GM21576 (cell line): ENCODE results near the gene LRFN2.

Source experiments
- ATAC-seq: cut with Tn5 transposase; IDR thresholded peaks from one replicate; pipeline ENCODE4 v1.9.1; 2021; ENCODE audit warnings: mild to moderate bottlenecking, moderate library complexity; ENCODE audit not compliant: unreplicated experiment

The LRFN2 gene

GRCh38 chr6:40586369-40587201 is 579 bp downstream of the LRFN2 start:
- ATAC-seq, result no peak

DNA sequence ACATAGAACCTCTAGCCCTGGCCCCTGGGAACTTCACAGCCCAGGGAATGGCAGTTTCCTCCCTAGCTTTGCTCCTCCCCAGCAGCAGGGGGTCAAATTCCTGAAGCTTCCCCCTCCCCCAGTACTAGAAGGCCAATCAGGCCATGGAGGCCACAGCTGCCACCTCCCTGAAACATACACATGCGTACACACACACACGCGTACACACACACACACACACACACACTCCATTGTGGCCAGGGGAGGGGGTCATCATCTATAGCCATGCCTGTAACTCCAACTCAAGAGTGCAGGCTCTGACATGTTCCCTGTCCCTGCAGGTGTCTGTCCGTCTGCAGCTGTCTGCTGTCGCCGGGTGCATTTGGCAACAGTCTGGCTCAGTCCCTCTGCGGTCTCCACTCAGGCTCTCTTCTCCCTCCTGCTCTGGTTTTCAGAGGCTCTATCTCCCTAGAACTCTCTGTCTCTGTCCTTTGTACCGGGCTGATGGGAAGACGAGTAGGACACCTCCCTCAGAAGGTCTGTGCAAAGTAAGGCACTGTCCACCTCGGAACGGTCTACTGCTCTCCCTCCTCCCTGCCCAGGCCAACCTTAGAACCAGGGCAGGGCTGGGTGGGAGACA is 1.4 kb downstream of the LRFN2 start:
- ATAC-seq, result no peak

DNA sequence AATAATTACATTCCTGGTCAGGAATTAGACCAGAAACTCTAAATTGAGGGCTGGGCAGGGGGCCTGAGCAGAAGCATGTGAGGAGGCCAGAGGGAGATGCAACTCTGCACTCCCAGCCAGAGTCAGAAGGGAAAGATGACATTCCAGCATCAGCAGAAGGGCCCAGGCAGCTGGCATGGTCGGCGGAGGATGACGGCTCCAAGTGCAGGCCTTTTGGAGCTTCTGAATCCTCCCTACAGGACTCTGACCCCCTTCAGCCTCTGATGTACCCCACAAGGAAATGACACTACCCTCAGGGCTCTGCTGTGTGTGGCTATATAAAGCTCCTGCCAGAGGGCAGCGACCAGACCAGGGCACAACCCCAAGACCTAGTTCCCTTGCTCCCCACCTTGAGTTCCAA is 1.9 kb downstream of the LRFN2 start:
- ATAC-seq, result no peak

GRCh38 chr6:40584741-40585140 is 2.4 kb downstream of the LRFN2 start:
- no peak for ATAC-seq

- ATAC-seq, result no peak
These were observed 3.5 kb downstream of the LRFN2 start for GRCh38 chr6:40583709-40584108.

DNA sequence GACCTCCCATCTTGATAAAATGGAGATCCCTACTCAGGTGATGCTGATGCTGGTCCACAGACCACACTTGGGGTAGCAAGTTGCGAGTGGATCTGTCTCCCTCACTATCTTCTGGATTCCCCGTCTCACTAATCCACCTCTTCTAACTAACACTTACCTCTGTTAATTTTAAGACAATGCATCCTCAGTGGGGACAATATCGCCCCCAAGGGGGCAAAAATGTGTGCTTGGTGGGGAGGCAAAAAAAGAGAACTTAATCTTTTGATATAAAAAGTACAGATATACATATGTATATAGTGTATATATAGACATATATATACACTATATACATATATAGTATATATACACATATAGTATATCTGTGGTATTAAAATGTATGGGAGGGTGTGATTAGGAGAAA is 4.3 kb downstream of the LRFN2 start:
- ATAC-seq, result no peak

DNA sequence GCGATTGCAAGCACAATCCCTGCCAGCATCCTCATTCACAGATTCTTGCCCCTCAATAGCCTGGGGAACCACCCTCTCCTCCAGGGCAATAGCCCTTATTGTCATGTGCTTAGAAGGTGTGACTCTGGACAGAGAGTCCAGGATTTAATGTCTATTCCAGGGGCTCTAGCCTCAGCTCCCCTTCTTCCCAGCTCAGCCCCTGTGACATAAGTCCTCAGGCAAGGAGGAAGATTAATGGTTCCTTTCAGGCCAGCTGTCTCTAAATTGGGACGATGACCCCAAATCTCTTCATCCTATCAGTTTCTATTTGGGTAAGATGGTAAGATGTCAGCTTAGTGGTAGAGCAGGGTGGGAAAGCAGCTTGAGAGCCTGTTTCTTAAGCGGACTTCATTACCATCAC is 8.1 kb downstream of the LRFN2 start:
- ATAC-seq, result no peak

DNA sequence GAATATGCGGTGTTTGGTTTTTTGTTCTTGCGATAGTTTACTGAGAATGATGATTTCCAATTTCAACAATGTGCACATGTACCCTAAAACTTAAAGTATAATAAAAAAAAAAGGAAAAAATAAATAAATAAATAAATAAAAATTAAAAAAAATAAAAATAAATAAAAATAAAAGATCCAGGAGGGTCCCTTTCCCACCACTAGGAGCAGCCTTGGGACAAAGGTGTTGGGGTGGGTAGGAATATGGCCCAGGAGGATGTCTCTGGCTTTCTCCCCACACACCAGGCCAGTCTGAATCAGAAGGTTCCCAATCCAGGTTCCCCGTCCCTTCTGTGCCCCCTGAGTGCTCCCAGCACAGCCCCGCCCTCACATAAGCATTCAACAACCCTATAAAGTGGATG is 9.5 kb downstream of the LRFN2 start:
- no peak for ATAC-seq

DNA sequence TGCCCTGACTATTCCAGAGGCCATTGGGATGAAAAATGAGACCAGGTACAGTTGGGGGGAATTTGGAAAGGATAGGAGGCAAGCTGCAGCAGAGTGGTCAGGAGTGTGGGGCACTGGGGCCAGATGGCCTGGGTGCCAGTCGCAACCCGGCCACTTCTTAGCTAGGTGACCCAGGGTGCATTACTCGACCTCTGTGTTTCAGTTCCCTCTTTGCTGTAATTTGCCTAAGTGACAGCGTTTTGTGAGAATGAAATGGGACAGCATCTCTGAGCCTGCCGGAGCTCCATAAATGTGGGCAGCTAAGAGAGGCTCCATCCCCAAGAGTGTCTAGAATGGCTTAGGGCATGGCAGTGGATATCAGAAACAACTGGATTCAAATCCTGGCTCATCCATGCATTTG is 13.9 kb downstream of the LRFN2 start:
- peak; percentile 52 for ATAC-seq

- ATAC-seq, result no peak
These were observed 17.8 kb downstream of the LRFN2 start for GRCh38 chr6:40569162-40569910.

GRCh38 chr6:40568062-40568708 is 19.0 kb downstream of the LRFN2 start:
- no peak for ATAC-seq

DNA sequence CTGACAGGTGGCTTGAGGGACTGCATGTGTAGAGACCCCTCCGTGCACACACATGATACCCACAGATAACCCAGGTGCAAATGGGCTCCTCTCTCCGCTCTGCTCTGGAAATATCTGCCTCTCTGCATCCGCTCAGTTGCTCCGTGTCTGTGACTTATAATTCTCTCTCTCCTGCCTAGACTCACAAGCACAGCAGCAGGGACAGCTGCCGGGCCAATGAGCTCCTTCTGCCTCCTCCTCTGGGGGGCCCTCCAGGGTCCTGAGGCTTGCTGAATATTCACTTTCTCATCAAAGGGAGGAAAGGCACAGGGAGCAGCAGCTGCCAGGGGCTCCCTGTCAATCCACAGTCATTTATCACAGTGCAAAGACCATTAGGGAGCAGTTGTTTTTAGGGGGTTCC is 24.1 kb downstream of the LRFN2 start:
- no peak for ATAC-seq

GRCh38 chr6:40559056-40559455 is 28.1 kb downstream of the LRFN2 start:
- no peak for ATAC-seq

DNA sequence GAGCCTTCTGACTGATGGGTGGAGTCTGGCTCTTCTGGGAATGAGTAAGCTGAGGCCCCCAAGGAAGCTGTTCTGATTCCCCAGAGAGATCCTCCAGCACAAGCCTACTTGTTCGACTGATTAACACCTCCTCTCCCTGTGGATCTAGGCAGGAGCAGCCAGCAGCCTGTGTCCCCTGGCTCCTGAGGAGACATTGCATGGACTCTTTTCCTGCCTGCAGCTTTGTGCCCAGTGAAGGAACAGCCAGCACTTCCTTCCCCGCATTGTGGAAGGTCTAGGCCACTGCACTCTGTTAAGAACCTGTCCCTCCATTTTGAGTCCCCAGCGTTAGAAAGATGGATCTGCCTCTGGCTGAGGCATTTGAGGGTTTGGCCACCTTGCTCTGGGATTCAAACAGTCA is 29.1 kb downstream of the LRFN2 start:
- no peak for ATAC-seq

DNA sequence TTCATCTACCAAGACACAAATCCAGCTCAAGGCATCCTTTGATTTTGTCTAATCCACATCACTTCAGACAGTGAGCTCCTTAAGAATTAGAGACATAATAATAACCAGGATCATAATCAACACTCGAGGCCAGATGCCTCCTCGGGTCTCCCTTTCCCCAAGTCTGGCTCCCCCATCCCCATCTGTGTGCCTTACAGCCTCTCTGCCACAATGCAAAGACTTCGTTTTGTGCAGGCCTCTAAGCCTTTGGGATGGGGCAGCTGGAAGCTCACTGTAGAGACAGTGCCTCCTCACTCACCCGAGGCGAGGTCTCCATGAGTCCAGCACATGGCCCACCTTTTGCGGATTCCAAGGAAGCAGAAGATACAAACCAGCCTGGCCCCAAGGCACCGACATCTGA is 30.3 kb downstream of the LRFN2 start:
- no peak for ATAC-seq

DNA sequence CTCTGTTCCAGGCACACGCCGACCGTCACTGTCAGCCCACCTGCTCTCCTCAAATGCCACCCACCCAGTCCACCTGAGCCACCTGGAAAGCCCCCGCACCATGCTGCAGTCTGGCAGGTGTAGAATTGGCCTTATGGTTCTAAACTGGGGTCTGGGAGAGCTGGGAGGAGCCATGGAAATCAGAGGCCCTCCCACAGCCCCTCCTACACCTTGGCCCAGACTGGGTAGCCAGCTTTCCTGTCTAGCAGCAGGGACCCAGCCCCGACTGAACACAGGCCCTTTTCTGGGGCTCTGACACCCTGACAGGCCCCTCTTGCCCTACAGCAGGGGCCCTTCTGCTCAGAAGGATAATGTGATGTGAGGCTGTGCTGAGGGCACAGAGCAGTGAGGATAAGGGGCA is 31.1 kb downstream of the LRFN2 start:
- no peak for ATAC-seq

DNA sequence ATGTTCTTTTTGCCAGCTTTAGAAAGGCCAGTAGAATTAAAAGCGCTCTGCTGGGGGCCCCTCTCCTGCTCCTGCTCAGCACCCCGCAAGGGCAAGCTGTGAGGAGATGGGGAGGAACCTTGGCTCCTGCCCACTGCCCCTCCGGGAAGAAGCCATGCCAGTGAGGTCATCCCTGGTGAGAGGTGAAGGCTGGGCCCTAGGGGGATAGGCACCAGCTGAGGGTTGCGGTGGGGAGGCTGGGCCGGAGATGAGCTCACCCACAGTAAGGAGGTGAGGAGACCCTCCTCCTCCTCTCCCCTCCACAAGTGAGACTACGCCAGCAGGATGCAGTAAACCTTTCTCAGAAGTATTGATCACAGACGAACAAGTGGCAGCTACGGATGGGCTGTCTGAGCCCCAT is 32.1 kb downstream of the LRFN2 start:
- ATAC-seq, result no peak

GRCh38 chr6:40552941-40553340 is 34.2 kb downstream of the LRFN2 start:
- no peak for ATAC-seq

DNA sequence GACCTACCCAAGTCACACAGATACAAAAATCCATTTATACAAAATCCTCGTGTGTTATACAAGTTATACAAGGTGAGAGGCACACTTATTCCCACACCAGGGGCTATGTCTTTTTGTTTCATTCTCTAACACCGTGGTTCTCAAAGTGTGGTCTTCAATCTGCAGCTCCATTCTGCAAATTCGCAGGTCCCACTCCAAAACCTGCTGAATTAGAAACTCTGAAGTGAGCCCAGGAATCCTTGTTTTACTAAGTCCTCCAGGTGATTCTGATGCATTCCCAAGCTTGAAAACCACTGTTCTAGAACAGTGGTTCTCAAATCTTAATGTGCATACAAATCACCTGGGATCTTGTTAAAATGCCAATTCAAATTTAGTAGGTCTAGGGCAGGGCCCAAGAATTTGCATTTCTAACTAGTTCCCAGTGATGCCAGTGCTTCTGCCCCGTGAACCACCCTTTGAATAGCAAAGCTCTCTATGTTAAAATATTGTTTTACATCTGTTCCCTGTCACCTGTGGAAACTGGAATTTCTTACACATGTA is 35.1 kb downstream of the LRFN2 start:
- no peak for ATAC-seq

GRCh38 chr6:40550202-40551101 is 36.7 kb downstream of the LRFN2 start:
- no peak for ATAC-seq
